ENCODE measurements around the gene REL.
"Not testable (repeated sequence)": the region's sequence is repeated elsewhere in the genome, so short reads cannot be mapped to it uniquely, and the experiment has no call there.

REL gene

GRCh38 chr2:60868589-60869273 lies 12.6 kb upstream of the REL start:
- no peak for DNase-seq

- DNase-seq: no peak
Measured at GRCh38 chr2:60872510-60872928, 8.9 kb upstream of the REL start.

- no peak for DNase-seq
Measured at GRCh38 chr2:60873381-60873780, 8.0 kb upstream of the REL start.

- no peak for DNase-seq
Measured at GRCh38 chr2:60875520-60875919, 5.9 kb upstream of the REL start.

- no peak for DNase-seq
Measured at GRCh38 chr2:60880643-60881046, 729 bp upstream of the REL start.

- no peak for DNase-seq
Measured at GRCh38 chr2:60882971-60883753, 1.8 kb downstream of the REL start.

GRCh38 chr2:60883896-60884295 lies 2.5 kb downstream of the REL start:
- no peak for DNase-seq

GRCh38 chr2:60884800-60885199 lies 3.4 kb downstream of the REL start:
- DNase-seq: peak; percentile 38

GRCh38 chr2:60885683-60886082 lies 4.3 kb downstream of the REL start:
- peak; percentile 41 for DNase-seq

GRCh38 chr2:60886991-60887390 lies 5.6 kb downstream of the REL start:
- no peak for DNase-seq

- no peak for DNase-seq
Measured at GRCh38 chr2:60888853-60889252, 7.5 kb downstream of the REL start.

- DNase-seq: not testable (repeated sequence)
Measured at GRCh38 chr2:60889581-60890392, 8.4 kb downstream of the REL start.

GRCh38 chr2:60890393-60890707 lies 9.0 kb downstream of the REL start:
- DNase-seq: no peak

GRCh38 chr2:60891180-60891579 lies 9.8 kb downstream of the REL start:
- DNase-seq: no peak

GRCh38 chr2:60898567-60898966 lies 17.2 kb downstream of the REL start:
- no peak for DNase-seq

GRCh38 chr2:60899230-60899891 lies 18.0 kb downstream of the REL start:
- no peak for DNase-seq

GRCh38 chr2:60899892-60900249 lies 18.5 kb downstream of the REL start:
- no peak for DNase-seq

- not testable (repeated sequence) for DNase-seq
Measured at GRCh38 chr2:60901296-60901695, 19.9 kb downstream of the REL start.

GRCh38 chr2:60905867-60906266 lies 24.5 kb downstream of the REL start:
- not testable (repeated sequence) for DNase-seq

- no peak for DNase-seq
Measured at GRCh38 chr2:60906395-60906794, 25.0 kb downstream of the REL start.

GRCh38 chr2:60907329-60907728 lies 26.0 kb downstream of the REL start:
- DNase-seq: no peak

GRCh38 chr2:60925994-60926740 lies 44.8 kb downstream of the REL start:
- DNase-seq: peak; percentile 73

All from NCI-H2029 treated with DMSO at 0.1 percent for 48 hours (cell line).